ENCODE results near the gene DLEC1.
"Not testable (repeated sequence)": the region's sequence is repeated elsewhere in the genome, so short reads cannot be mapped to it uniquely, and the experiment has no call there.

DLEC1 gene

DNA sequence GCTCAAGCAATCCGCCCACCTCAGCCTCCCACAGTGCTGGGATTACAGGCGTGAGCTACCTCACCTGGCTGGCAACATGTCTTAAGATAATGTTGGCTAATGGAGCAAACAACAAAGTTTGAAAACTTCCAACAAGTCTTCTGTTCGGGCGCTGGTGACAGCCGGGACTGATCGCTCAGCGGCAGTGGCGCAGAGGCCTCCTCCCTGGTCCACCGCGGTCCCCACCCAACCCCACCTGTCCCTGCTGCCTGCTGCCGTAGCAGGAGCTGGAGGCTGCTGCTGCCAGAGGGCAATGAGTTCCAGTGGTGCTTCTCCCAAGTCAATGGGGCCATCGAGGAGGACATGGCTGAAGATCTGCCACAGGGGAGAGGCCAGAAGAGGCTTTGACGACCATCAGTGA lies 12.1 kb downstream of the DLEC1 start:
- Histone ChIP-seq H3K4me1 (ENCODE audit: control insufficient read depth, insufficient read depth, low read length) (peaks cover 3% of the 10 kb centered on the region), H3K27me3 (ENCODE audit: control insufficient read depth, insufficient read depth, low read length, poor library complexity, severe bottlenecking) (no peaks in the 10 kb centered on the region), H3K36me3 (ENCODE audit: control insufficient read depth, insufficient read depth, low read length) (no peaks in the 10 kb centered on the region), H3K27ac (ENCODE audit: insufficient read depth, low read depth, low read length, poor library complexity, severe bottlenecking) (no peak overlapping the region), H3K4me3 (ENCODE audit: insufficient read depth, low read depth, low read length) (no peak overlapping the region), H3K9me3 (ENCODE audit: control insufficient read depth, low read length) (no peaks in the 10 kb centered on the region)
- 89% methylated on average over 13 of the region's 13 CpGs for WGBS, 2 experiments

DNA sequence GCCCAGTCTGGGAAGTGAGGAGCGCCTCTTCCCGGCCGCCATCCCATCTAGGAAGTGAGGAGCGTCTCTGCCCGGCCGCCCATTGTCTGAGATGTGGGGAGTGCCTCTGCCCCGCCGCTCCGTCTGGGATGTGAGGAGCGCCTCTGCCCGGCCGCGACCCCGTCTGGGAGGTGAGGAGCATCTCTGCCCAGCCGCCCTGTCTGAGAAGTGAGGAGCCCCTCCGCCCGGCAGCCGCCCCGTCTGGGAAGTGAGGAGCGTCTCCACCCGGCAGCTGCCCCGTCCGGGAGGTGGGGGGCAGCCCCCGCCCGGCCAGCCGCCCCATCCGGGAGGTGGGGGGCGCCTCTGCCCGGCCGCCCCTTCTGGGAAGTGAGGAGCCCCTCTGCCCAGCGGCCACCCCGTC lies 14.3 kb downstream of the DLEC1 start:
- H3K4me1 ChIP-seq (ENCODE audit: control insufficient read depth, insufficient read depth, low read length); H3K27ac ChIP-seq (ENCODE audit: insufficient read depth, low read depth, low read length, poor library complexity, severe bottlenecking); H3K36me3 ChIP-seq (ENCODE audit: control insufficient read depth, insufficient read depth, low read length); H3K9me3 ChIP-seq (ENCODE audit: control insufficient read depth, low read length); H3K4me3 ChIP-seq (ENCODE audit: insufficient read depth, low read depth, low read length); H3K27me3 ChIP-seq (ENCODE audit: control insufficient read depth, insufficient read depth, low read length, poor library complexity, severe bottlenecking): not testable (repeated sequence)
- 91 to 92% methylated on average over 29 to 31 of the region's 32 CpGs for WGBS, 2 experiments

DNA sequence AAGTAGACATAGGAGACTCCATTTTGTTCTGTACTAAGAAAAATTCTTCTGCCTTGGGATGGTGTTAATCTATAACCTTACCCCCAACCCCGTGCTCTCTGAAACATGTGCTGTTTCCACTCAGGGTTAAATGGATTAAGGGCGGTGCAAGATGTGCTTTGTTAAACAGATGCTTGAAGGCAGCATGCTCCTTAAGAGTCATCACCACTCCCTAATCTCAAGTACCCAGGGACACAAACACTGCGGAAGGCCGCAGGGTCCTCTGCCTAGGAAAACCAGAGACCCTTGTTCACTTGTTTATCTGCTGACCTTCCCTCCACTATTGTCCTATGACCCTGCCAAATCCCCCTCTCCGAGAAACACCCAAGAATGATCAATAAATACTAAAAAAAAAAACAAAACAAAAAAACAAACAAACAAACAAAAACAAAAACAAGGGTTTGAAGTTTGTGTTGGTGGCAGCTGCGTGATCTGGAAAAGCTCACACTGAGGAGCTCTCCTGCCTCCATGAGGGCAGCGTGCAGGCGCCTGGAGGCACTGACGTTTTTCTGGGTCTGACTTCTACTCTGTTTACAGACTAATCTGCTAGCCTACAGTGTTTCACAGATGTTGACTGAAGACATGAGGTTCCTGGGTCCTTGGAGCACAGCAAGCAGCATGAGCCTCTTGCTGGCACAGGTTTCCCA lies 14.9 kb downstream of the DLEC1 start:
- H3K9me3 ChIP-seq (ENCODE audit: control insufficient read depth, low read length); H3K27ac ChIP-seq (ENCODE audit: insufficient read depth, low read depth, low read length, poor library complexity, severe bottlenecking); H3K36me3 ChIP-seq (ENCODE audit: control insufficient read depth, insufficient read depth, low read length); H3K4me1 ChIP-seq (ENCODE audit: control insufficient read depth, insufficient read depth, low read length); H3K4me3 ChIP-seq (ENCODE audit: insufficient read depth, low read depth, low read length); H3K27me3 ChIP-seq (ENCODE audit: control insufficient read depth, insufficient read depth, low read length, poor library complexity, severe bottlenecking): not testable (repeated sequence)
- 86 to 94% methylated on average over 4 to 6 of the region's 9 CpGs for WGBS, 2 experiments

DNA sequence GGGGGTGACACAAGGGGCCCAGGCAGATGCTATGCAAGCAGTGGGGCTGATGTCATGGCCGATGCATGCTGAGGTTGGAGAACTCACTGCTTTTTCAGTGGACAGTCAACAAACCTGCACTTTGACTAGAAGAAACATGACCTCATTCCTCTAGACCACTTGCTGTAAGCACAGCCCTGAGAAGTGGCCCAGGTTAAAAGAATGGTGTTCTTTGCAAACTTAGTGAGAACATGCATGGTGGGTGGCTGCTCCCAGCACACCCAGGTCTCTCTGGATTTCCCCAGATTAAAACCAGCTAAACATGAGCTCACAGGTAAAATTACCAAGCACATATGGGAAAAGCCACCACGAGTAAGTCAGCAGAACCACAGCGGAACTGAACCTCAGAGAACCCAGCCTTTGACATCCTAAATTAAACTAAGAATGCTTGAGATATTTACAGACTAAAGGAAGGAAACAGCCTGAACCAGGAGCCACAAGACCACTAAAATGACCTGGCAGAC lies 15.5 kb downstream of the DLEC1 start:
- 73 to 81% methylated on average over 3 of the region's 3 CpGs for WGBS, 2 experiments
- Histone ChIP-seq H3K27me3 (ENCODE audit: control insufficient read depth, insufficient read depth, low read length, poor library complexity, severe bottlenecking) (no peaks in the 10 kb centered on the region), H3K4me3 (ENCODE audit: insufficient read depth, low read depth, low read length) (no peak overlapping the region), H3K9me3 (ENCODE audit: control insufficient read depth, low read length) (no peaks in the 10 kb centered on the region), H3K4me1 (ENCODE audit: control insufficient read depth, insufficient read depth, low read length) (peaks cover 3% of the 10 kb centered on the region), H3K27ac (ENCODE audit: insufficient read depth, low read depth, low read length, poor library complexity, severe bottlenecking) (no peak overlapping the region), H3K36me3 (ENCODE audit: control insufficient read depth, insufficient read depth, low read length) (no peaks in the 10 kb centered on the region)

DNA sequence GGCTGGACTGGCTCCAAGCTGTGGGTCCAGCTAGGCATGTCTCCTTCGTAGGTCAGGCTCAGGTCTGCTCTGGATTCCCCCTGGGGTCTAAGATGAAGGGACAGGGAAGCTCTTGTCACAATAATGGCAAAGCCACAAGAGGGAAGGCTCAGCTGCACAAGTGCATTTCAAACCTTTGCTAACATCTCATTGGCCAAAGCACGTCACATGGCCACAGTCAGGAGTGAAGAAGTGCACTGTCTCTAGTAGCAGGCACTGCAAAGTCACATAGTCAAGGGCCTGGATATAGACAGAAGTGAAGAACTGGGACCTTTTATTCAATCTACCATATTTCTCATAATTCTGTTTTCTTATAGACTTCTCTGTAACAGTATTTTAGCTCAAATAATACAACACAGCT lies 20.1 kb downstream of the DLEC1 start:
- Histone ChIP-seq H3K9me3 (ENCODE audit: control insufficient read depth, low read length) (no peaks in the 10 kb centered on the region), H3K36me3 (ENCODE audit: control insufficient read depth, insufficient read depth, low read length) (no peaks in the 10 kb centered on the region), H3K27ac (ENCODE audit: insufficient read depth, low read depth, low read length, poor library complexity, severe bottlenecking) (no peak overlapping the region), H3K4me1 (ENCODE audit: control insufficient read depth, insufficient read depth, low read length) (peaks cover 3% of the 10 kb centered on the region), H3K27me3 (ENCODE audit: control insufficient read depth, insufficient read depth, low read length, poor library complexity, severe bottlenecking) (no peaks in the 10 kb centered on the region), H3K4me3 (ENCODE audit: insufficient read depth, low read depth, low read length) (no peak overlapping the region)
- whole genome bisulfite sequencing, 2 experiments, result 98% methylated on average over 2 of the region's 2 CpGs

DNA sequence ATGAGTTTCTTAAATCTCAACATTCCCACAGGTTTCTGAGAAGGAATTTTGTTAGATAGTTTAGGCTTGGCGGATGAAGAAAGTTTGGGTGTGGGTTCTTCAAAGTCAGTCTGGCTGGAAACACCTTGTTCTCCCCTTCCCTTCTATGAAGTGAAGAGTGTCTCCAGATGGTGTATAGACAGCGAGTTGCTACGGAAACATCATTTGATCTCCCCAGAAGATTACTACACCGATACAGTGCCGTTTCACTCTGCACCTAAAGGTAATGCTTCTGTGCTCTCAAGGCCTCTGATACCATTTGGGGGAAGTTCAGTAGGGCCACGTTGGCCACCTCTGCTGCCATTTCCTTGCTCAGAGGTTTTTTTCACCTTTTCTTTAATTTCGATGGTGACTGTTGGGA lies 20.6 kb downstream of the DLEC1 start:
- Histone ChIP-seq H3K27ac (ENCODE audit: insufficient read depth, low read depth, low read length, poor library complexity, severe bottlenecking) (no peak overlapping the region), H3K27me3 (ENCODE audit: control insufficient read depth, insufficient read depth, low read length, poor library complexity, severe bottlenecking) (no peaks in the 10 kb centered on the region), H3K9me3 (ENCODE audit: control insufficient read depth, low read length) (no peaks in the 10 kb centered on the region), H3K36me3 (ENCODE audit: control insufficient read depth, insufficient read depth, low read length) (no peaks in the 10 kb centered on the region), H3K4me3 (ENCODE audit: insufficient read depth, low read depth, low read length) (no peak overlapping the region), H3K4me1 (ENCODE audit: control insufficient read depth, insufficient read depth, low read length) (no peaks in the 10 kb centered on the region)
- 91 to 94% methylated on average over 7 of the region's 7 CpGs for WGBS, 2 experiments

DNA sequence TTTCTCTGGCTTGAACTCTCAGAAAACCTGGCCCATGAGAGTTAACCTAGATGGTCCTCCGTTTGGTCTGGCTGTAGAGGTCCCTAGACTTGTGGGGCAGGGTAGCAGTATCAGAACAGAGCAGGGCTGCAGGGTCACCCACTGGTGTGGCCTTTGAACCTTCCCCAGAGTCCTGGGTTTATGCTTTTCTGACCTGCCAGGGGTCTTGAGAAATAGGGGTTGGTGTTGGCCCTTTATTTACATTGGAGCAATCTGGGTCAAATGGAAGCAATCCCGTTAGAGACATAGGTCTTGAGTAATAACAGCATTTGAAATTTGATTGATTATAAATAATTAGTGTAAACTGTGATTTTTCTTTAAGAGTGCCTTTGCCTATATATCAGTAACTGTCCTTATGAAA lies 23.8 kb downstream of the DLEC1 start:
- H3K4me1 ChIP-seq (ENCODE audit: control insufficient read depth, insufficient read depth, low read length), result no peaks in the 10 kb centered on the region
- H3K27ac ChIP-seq (ENCODE audit: insufficient read depth, low read depth, low read length, poor library complexity, severe bottlenecking), result no peak overlapping the region
- WGBS, 2 experiments, result 88 to 92% methylated on average over 2 of the region's 2 CpGs
- H3K36me3 ChIP-seq (ENCODE audit: control insufficient read depth, insufficient read depth, low read length), result no peaks in the 10 kb centered on the region
- no peak overlapping the region for H3K4me3 ChIP-seq (ENCODE audit: insufficient read depth, low read depth, low read length)
- H3K9me3 ChIP-seq (ENCODE audit: control insufficient read depth, low read length), result no peaks in the 10 kb centered on the region
- no peaks in the 10 kb centered on the region for H3K27me3 ChIP-seq (ENCODE audit: control insufficient read depth, insufficient read depth, low read length, poor library complexity, severe bottlenecking)

DNA sequence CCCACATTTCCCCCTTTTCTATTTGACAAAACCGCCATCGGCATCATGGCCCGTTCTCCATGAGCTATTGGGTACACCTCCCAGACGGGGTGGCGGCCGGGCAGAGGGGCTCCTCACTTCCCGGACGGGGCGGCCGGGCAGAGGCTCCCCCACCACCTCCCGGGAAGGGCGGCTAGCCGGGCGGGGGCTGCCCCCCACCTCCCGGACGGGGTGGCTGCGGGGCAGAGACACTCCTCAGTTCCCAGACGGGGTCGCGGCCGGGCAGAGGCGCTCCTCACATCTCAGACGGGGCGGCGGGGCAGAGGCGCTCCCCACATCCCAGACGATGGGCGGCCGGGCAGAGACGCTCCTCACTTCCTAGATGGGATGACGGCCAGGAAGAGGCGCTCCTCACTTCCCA lies 25.4 kb downstream of the DLEC1 start:
- H3K36me3 ChIP-seq (ENCODE audit: control insufficient read depth, insufficient read depth, low read length); H3K27me3 ChIP-seq (ENCODE audit: control insufficient read depth, insufficient read depth, low read length, poor library complexity, severe bottlenecking); H3K4me3 ChIP-seq (ENCODE audit: insufficient read depth, low read depth, low read length); H3K27ac ChIP-seq (ENCODE audit: insufficient read depth, low read depth, low read length, poor library complexity, severe bottlenecking); H3K4me1 ChIP-seq (ENCODE audit: control insufficient read depth, insufficient read depth, low read length); H3K9me3 ChIP-seq (ENCODE audit: control insufficient read depth, low read length): not testable (repeated sequence)
- 91 to 93% methylated on average over 26 of the region's 32 CpGs for WGBS, 2 experiments

DNA sequence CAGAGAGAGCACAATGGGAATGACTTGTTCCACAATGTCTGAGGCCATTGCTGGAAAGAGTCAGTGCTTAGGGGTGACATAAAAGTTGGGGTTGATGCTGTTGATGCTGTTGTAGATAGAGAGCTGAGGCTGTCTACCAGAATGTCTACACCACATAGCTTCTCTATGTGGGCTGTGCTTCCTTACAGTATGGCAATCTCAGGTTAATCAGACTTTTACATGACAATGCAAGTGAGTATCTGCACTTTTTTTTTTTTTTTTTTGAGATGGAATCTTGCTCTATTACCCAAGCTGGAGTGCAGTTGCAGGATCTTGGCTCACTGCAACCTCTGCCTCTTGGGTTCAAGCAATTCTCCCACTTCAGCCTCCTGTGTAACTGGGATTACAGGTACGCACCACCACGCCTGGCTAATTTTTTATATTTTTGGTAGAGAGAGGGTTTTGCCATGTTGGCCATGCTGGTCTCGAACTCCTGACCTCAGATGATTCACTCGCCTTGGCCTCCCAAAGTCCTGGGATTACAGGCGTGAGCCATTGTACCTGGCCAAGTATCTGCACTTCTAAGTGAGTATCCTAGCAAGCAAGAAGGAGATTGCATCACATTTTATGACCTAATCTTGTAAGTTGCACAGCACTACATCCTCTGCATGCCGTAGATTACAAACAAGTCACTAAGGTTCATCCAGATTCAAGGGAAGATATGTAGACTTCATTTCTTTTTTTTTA lies 28.7 kb downstream of the DLEC1 start:
- Histone ChIP-seq H3K9me3 (ENCODE audit: control insufficient read depth, low read length) (no peaks in the 10 kb centered on the region), H3K4me3 (ENCODE audit: insufficient read depth, low read depth, low read length) (no peak overlapping the region), H3K36me3 (ENCODE audit: control insufficient read depth, insufficient read depth, low read length) (no peaks in the 10 kb centered on the region), H3K27ac (ENCODE audit: insufficient read depth, low read depth, low read length, poor library complexity, severe bottlenecking) (no peak overlapping the region), H3K27me3 (ENCODE audit: control insufficient read depth, insufficient read depth, low read length, poor library complexity, severe bottlenecking) (no peaks in the 10 kb centered on the region), H3K4me1 (ENCODE audit: control insufficient read depth, insufficient read depth, low read length) (no peaks in the 10 kb centered on the region)
- WGBS, 2 experiments, result 85 to 92% methylated on average over 6 of the region's 6 CpGs

DNA sequence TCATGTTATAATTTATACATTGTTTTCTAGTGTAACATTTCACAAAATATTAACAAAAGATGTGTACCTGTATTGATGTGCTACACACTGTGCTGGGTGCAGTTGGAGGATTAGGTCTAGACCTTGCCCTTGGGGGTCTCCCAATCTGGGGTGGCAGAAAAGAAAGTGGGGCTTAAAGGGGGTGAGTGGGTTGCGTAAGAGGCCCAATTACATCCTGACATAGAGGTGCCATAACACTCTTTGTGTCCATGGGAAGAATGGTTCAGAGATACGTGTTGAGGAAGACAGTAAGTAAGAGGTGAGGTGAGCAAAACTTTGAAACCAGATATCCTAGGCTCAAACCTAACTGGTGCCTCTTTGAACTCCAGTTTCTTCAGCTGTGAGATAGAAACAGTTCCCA lies 31.0 kb downstream of the DLEC1 start:
- H3K4me1 ChIP-seq (ENCODE audit: control insufficient read depth, insufficient read depth, low read length), result no peaks in the 10 kb centered on the region
- H3K27me3 ChIP-seq (ENCODE audit: control insufficient read depth, insufficient read depth, low read length, poor library complexity, severe bottlenecking), result no peaks in the 10 kb centered on the region
- H3K27ac ChIP-seq (ENCODE audit: insufficient read depth, low read depth, low read length, poor library complexity, severe bottlenecking), result no peak overlapping the region
- no peaks in the 10 kb centered on the region for H3K9me3 ChIP-seq (ENCODE audit: control insufficient read depth, low read length)
- WGBS, 2 experiments, result 63 to 66% methylated on average over 2 of the region's 2 CpGs
- no peak overlapping the region for H3K4me3 ChIP-seq (ENCODE audit: insufficient read depth, low read depth, low read length)
- H3K36me3 ChIP-seq (ENCODE audit: control insufficient read depth, insufficient read depth, low read length), result no peaks in the 10 kb centered on the region

Measured in ectodermal cell (in vitro differentiated cells).